Endothelial cell (in vitro differentiated cells): ENCODE data around the gene CDYL. TPM values are rescaled to one million over a fixed set of nuclear protein-coding genes. Genes with fewer than 3 reads are reported as not detected.

Source experiments
- DNase-seq: peaks from one replicate; pipeline ENCODE4 v3.0.0; 2021; ENCODE audit warnings: low spot score
- H3K27ac Mint-ChIP-seq: one replicate; pipeline ENCODE4 v1.8.0; 2021; ENCODE audit warnings: mixed read lengths, inconsistent platforms; ENCODE audit not compliant: unreplicated experiment
- H3K27me3 Mint-ChIP-seq: one replicate; pipeline ENCODE4 v1.8.0; 2021; ENCODE audit warnings: mild to moderate bottlenecking, moderate library complexity, mixed read lengths, inconsistent platforms; ENCODE audit not compliant: unreplicated experiment
- H3K36me3 Mint-ChIP-seq: one replicate; pipeline ENCODE4 v1.8.0; 2021; ENCODE audit warnings: mild to moderate bottlenecking, low read depth, mixed read lengths, inconsistent platforms; ENCODE audit not compliant: unreplicated experiment
- H3K4me1 Mint-ChIP-seq: one replicate; pipeline ENCODE4 v1.8.0; 2021; ENCODE audit warnings: mild to moderate bottlenecking, mixed read lengths, inconsistent platforms; ENCODE audit not compliant: unreplicated experiment
- H3K4me3 Mint-ChIP-seq: one replicate; pipeline ENCODE4 v1.8.0; 2021; ENCODE audit warnings: mild to moderate bottlenecking, mixed read lengths, inconsistent platforms; ENCODE audit not compliant: unreplicated experiment
- H3K9me3 Mint-ChIP-seq: one replicate; pipeline ENCODE4 v1.8.0; 2021; ENCODE audit warnings: mixed read lengths, inconsistent platforms; ENCODE audit not compliant: unreplicated experiment
- CTCF ChIP-seq: fragments of 200-600 bp; sonication (generic); IDR thresholded peaks from one replicate; pipeline ENCODE4 v1.5.0; 2021; ENCODE audit warnings: antibody characterized with exemption; ENCODE audit not compliant: unreplicated experiment
- total RNA-seq: library from RNA; stranded (reverse); fragmentation: NEBNext Ultra II Directional; extraction: Animal tissue kit (Norgen Biotek cat#: 25700); gene quantifications from one replicate; pipeline ENCODE4 v1.2.1, GENCODE V29; 2021; ENCODE audit not compliant: unreplicated experiment

Gene CDYL
- total RNA-seq, 1 donor from 2014 or later: 66.7 TPM

GRCh38 chr6:4756247-4756646, 20.0 kb upstream of the CDYL start:
- H3K36me3 Mint-ChIP-seq: no peaks in the 10 kb centered on the region
- no peak overlapping the region for H3K4me3 Mint-ChIP-seq
- no peak for DNase-seq
- H3K4me1 Mint-ChIP-seq: no peaks in the 10 kb centered on the region
- H3K9me3 Mint-ChIP-seq: no peaks in the 10 kb centered on the region
- H3K27ac Mint-ChIP-seq: no peak overlapping the region
- H3K27me3 Mint-ChIP-seq: no peaks in the 10 kb centered on the region
- TF ChIP-seq CTCF: no peak

GRCh38 chr6:4759997-4760396, 16.2 kb upstream of the CDYL start:
- Mint-ChIP-seq H3K4me1 (no peaks in the 10 kb centered on the region), H3K27ac (no peak overlapping the region), H3K4me3 (no peak overlapping the region), H3K36me3 (no peaks in the 10 kb centered on the region), H3K27me3 (no peaks in the 10 kb centered on the region), H3K9me3 (no peaks in the 10 kb centered on the region)
- no peak for TF ChIP-seq CTCF
- DNase-seq: no peak

GRCh38 chr6:4760773-4761172, 15.4 kb upstream of the CDYL start:
- H3K36me3 Mint-ChIP-seq: no peaks in the 10 kb centered on the region
- no peaks in the 10 kb centered on the region for H3K9me3 Mint-ChIP-seq
- no peak overlapping the region for H3K27ac Mint-ChIP-seq
- no peak for TF ChIP-seq CTCF
- H3K4me3 Mint-ChIP-seq: no peak overlapping the region
- DNase-seq: no peak
- no peaks in the 10 kb centered on the region for H3K27me3 Mint-ChIP-seq
- no peaks in the 10 kb centered on the region for H3K4me1 Mint-ChIP-seq

GRCh38 chr6:4762294-4762693, 13.9 kb upstream of the CDYL start:
- DNase-seq: no peak
- H3K36me3 Mint-ChIP-seq: no peaks in the 10 kb centered on the region
- H3K4me3 Mint-ChIP-seq: no peak overlapping the region
- no peaks in the 10 kb centered on the region for H3K9me3 Mint-ChIP-seq
- TF ChIP-seq CTCF: no peak
- H3K27ac Mint-ChIP-seq: no peak overlapping the region
- H3K27me3 Mint-ChIP-seq: no peaks in the 10 kb centered on the region
- H3K4me1 Mint-ChIP-seq: no peaks in the 10 kb centered on the region

GRCh38 chr6:4763921-4764320, 12.3 kb upstream of the CDYL start:
- H3K4me1 Mint-ChIP-seq: no peaks in the 10 kb centered on the region
- no peak overlapping the region for H3K27ac Mint-ChIP-seq
- H3K4me3 Mint-ChIP-seq: no peak overlapping the region
- H3K27me3 Mint-ChIP-seq: no peaks in the 10 kb centered on the region
- H3K36me3 Mint-ChIP-seq: no peaks in the 10 kb centered on the region
- DNase-seq: no peak
- no peak for TF ChIP-seq CTCF
- H3K9me3 Mint-ChIP-seq: no peaks in the 10 kb centered on the region
